ENCODE data around the gene SGCA.
A peak's percentile ranks its signal among the peaks of the same experiment; 100 is the strongest.

The SGCA gene

GRCh38 chr17:50149417-50150353 is 16.1 kb upstream of the SGCA start:
- peak; percentile 59 to 60 for DNase-seq

DNA sequence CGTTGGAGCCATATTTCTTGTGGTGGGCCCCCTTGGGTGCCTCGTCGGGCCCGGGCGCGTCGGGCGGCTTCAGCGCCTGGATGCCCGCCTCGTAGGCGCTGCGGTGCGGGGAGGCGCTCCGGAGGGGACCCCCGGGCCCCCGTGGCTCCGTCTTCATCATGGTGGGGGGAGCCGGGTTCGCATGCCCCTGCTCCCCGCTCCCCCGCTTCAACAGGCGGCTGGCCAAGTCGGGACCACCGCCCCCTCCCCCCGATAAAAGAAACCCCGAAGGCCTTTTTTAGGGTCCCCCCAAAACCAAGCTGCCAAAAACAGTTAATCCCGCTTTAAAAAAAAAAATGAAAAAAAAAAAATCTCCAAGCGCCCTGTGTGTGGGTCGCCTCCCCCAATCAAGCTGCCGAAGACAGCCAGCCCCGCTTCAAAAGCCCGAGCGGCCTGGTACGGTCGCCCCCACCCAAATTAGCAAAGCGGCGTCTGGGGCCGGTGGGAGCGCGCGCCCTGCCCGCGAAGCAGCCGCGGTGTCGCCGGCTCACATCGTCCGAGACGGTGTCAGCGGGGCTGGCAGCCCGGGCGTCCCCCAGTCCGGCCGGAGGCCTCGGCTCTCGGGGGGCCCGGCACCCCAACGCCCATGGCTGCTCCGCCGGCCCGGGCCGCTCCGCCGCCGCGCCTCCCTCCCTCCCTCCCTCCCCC is 15.3 kb upstream of the SGCA start, which contains the start of gene PPP1R9B:
Gene PPP1R9B, minus strand, starts transcription at position 324 of the 687 bp plus-strand sequence. Its CDS starts 164 bp downstream, at position 160.
- peak in 1 of 2 donors; percentile 36 for DNase-seq

DNA sequence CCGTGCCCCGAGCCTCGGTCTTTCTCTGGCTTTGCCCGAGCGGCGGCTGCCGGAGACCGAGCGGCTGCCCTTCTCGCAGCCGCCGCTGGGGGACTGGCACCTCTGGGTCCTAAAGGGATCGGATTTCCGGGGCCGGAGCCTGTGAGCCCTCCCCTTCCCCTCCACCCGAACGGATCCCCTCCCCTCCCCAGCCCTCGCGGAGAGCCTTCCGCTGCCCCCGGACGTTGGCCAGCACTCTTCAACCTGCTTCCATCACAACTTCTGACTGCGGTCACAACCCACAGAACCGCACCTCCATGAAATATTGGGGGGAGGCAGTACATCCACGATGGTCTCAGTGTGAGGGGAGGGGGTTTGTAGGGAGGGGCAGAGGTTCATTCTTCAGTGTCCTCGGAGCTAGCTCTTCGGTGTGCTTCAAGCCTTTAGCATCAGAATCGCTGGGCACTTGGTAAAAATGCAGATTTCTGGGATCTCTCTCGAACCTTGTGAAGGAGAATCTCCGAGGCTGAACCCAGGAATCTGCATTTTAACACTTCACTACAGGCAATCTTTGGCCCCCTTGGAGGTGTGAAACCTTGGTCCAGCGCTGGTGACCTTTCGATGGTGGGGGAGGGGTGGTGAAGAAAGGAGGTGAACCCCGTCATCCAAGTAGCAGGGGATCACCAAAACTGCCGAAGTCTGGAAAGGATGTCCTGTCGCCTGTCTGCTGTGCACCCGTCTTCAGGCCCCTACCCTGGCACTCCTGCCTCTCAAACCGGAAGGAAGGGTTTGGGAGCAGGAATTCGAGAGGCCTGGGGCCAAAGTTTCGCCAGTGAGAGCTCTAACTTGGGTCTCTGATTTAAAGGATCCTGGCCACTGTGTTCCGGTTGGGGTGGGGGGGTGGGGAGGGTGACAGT is 14.5 kb upstream of the SGCA start:
- DNase-seq, result peak; percentile 88 to 91

GRCh38 chr17:50151937-50152547 is 13.8 kb upstream of the SGCA start:
- DNase-seq, result peak; percentile 59 to 60

GRCh38 chr17:50152736-50153135 is 13.1 kb upstream of the SGCA start:
- no peak for DNase-seq

- DNase-seq, result no peak
Measured at GRCh38 chr17:50153650-50154575, 11.9 kb upstream of the SGCA start.

DNA sequence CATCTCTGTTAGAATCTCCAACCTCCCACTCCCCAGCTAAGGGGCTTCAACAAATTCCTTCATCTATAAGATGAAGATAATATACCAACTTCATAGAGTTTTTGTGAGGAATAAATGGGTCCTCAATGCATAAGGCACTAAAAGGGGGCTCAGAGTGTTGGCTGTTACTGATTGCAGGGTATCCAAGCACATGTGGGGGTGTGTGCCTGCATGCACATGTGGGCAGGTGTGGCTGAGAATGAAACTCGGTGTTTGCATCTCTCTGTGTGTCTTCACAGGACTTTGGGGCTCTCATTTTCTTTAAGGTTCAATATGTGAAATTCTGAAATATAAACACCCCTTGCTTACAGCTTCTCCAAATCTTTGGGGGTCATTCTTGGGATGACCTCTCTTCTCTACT is 11.2 kb upstream of the SGCA start:
- no peak for DNase-seq

DNA sequence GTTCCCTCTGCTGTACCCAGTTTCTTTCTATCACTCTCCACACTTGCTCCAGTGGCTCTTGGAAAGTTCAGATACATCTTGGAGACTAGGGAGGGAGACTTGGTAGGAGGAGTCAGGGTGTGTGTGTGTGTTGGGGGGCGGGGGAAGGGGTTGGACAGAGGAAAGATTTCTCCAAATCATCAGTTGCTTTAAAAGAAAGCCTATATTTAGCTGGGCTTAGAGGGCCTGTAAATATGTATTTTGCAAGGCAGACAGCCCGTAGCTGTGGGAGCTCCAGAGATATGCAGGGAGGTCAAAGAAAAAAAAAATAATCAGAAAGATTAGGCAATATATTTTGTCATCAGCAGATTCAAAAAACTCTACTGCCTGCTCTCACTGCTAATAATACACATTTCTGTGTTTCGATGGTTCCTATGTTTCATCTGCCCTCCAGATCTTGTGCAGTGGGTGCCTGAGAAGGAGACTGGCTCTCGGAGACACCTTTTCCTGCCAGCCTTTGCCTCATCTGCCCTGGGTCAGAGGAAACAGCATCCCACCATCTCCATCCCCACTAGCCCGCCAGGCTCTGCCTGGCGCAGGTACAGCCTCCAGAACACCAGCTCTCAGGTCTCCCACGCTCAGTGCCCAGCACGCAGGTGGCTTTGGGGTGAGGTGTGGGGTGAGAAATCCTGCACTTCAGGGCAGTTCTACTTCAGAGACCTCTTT is 10.5 kb upstream of the SGCA start:
- no peak for DNase-seq

DNA sequence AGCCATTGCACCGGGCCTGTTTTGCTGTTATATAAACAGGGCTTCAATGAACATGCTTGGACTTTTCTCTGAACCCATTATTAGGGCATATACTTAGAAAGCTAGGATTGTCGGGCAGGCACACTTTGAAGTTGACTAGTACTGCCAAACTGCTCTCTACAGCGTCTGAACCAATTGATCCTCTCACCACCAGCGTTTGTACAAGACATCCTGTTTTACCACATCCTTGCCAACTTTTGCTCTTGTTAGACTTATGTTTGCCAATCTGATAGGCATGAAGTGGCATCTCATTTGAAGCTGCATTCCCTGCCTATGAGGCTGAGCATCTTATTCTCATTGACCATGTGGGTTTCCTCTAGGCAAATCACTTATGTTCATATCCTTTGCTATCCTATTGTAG is 7.9 kb upstream of the SGCA start:
- no peak for DNase-seq

DNA sequence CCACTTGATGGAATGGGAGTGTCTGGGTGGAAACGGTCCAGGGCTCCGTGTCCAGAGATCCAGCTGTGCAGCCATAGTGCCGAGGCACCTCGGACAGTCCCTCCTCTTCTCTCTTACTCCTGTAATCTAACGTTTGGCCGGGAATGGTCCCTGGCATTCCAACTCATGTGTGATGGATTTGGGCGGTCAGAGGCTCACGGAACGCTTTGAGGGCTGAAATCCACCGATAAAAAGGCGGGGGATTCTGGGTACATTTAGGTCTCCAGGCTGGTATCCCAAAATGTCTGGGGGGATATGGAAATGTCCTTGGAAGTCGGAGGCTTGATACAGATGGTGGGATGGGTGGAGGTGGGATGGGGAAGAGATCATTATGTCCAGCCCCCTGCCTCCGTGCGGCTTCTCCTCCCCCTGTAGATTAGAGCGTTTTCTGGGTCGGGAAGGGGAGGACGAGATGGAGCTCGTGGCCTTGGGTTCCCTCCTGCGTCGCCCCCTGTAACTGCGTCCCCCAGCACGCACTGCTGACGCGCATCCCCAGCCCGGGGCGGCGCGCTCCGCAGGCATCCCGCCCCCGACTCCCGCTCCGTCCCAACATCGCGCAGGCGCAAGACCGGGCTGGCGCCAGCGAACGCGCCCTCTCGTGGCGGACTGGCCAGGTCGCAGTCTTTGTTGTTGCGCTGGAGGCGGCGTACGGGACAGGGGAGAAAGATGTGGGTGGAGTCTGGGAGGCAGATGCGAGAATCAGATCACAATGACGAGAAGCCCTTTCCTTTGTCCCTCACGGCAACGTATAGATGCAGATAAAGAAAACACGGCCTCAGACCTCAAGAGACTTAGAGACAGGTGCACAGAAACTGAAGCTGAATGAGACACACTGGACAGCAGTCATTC is 4.5 kb upstream of the SGCA start:
- peak; percentile 96 for DNase-seq

DNA sequence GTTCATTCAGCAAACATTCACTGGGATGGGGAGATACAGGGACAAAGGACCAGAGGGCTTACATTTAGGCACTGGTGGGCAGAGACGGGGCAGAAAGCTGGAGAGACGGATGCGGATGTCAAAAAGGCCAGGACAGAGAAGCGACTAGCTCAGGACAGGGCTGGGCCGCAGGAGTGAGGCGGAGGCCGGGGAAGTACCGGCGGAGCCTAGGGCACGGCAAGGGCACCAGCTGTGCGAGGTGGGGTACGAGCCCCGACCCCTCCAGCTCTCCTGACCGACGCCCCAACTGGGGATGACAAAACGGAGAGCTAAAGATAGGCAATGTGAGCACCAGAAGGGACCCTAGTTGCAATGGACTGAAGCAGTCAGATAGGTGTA is 3.9 kb upstream of the SGCA start:
- no peak for DNase-seq

DNA sequence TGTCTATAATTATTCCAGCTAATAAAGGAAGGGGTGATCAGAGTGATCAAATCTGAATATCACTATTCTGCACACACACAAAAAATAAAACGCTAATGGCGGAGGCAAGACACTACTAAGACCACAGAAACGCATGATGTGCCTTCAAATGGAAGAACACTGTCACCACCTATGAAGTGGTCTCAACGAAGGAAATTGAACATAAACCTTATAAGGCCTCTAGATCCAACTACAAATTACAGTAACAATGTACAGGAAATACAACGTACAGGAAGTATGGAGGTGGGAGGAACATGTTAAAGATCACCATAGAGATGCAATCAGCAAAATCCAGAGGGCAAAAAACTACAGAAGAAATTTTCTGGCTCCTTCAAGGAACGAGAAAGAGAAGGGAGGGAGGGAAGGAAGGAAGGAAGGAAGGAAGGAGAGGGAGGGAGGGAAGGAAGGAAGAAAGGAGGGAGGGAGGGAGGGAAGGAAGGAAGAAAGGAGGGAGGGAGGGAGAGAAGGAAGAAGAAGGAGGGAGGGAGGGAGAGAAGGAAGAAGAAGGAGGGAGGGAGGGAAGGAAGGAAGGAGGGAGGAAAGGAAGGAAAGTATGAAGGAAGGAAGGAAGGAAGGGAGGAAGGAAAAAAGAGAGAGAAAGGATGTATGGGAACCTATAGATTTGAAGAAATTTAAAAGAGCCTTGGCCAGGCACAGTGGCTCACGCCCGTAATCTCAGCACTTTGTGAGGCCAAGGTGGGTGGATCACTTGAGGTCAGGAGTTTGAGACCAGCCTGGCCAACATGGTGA is 3.1 kb upstream of the SGCA start:
- no peak for DNase-seq

- DNase-seq, result no peak
Measured at GRCh38 chr17:50163843-50164696, 1.7 kb upstream of the SGCA start.

GRCh38 chr17:50164697-50164988 is 1.2 kb upstream of the SGCA start:
- no peak for DNase-seq

DNA sequence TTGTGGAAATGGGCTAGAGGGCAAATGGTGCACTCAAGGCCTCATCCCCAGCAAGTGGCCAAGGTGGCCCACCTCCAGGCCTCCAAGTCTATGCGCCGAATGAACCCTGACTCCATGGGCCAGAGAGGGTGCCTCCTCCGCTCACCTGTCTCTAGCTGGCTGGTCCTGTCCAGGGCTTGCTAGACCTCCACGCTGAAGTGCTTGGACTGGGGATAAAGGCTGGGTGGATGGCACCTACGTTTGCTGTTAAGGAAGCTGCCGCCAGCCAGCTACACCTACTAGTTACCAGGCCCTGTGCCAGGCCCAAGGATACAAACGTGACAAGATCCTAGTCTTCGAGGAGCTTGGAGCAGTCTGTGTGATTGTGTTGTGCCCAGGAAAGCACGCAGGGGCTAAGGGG is 739 bp upstream of the SGCA start:
- DNase-seq, result no peak

DNA sequence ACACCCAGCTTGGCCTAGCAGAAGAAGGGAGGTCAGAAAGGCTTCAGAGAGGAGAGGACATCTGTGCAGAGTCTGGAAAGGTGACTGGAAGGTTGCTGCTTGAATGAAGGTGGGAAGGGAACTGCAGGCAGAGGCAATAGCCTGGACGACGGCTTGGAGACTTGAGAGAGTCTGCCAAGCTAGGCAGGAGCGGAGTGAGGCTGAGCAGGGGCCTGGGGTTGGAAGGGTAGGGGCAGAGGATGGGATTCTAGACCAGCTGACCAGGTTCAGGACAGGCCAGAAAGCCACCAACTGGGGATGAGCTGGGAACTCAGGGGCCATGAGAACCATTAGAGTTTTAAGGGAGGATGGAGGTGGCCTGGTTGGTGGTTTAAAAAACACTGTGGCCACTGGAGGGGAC is 339 bp upstream of the SGCA start:
- DNase-seq, result no peak

- no peak for DNase-seq
Measured at GRCh38 chr17:50166518-50167181, 845 bp downstream of the SGCA start.

DNA sequence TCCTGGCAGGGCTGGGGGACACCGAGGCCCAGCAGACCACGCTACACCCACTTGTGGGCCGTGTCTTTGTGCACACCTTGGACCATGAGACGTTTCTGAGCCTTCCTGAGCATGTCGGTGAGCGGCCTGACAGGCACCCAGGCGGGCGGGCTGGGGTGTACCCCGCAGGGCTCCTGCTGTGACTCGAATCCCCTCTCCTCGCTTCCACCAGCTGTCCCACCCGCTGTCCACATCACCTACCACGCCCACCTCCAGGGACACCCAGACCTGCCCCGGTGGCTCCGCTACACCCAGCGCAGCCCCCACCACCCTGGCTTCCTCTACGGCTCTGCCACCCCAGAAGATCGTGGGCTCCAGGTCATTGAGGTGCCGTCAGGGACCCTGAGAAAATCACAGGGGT is 1.6 kb downstream of the SGCA start:
- no peak for DNase-seq

All from stimulated activated CD4-positive, alpha-beta T cell treated with anti-CD3 and anti-CD28 coated beads, Interleukin-2, amount 100 ng/mL, for 24 hours (primary cell).